ENCODE results near the gene THEMIS. TPM values are rescaled to one million over a fixed set of nuclear protein-coding genes. Genes with fewer than 3 reads are reported as not detected.

The THEMIS gene
- polyA plus RNA-seq, 1 experiment = not detected

DNA sequence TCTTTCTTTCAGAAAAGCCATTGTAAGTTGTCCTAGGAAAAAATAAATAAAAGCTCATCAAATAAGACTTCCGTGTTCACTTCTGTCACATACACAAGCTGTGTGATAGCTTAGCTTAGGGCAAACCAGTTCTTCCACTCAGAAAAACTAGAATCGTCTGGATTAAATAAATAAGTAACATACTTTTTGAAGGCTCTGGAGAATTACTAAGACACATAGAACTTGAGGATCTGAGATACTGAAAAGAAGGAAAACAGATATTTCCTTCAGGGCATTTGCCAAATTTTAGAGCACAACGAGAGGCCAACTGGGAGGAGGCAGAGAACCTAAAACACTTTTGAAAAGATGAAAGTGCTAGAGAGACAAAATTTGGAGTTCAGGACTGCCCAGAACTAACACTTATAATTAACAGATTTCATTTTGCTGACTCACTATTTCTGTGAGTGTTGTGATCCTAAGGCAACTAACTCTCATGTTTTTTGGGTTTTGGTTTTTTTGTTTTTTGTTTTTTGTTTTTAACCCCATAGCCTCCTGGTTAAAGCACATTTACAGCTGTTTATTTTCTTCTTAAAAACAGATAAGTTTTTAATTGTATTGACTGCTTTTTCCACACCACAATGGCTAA is 38.7 kb upstream of the THEMIS start:
- POLR2A ChIA-PET = no interaction called here

GRCh38 chr6:127938701-127939100 is 37.8 kb upstream of the THEMIS start:
- CTCF ChIA-PET = interaction anchor here (0.6 kb wide), 1 partner anchor 201 kb away, joined by 4 read pairs; no protein-coding TSS in a partner anchor
- H3K27ac ChIP-seq (ENCODE audit: low read depth, low read length) = no peak overlapping the region
- POLR2A ChIA-PET = no interaction called here
- TF ChIP-seq CTCF (IDR thresholded peaks at IDR 0.05; ENCODE audit: low read depth, low read length) = no peak
- no peak for DNase-seq (ENCODE audit: low read depth, low spot score)
- H3K27me3 ChIP-seq (ENCODE audit: control insufficient read depth, insufficient read depth, low read length) = no peaks in the 10 kb centered on the region
- H3K4me3 ChIP-seq (ENCODE audit: low read depth, low read length) = no peak overlapping the region
- no peaks in the 10 kb centered on the region for H3K9me3 ChIP-seq (ENCODE audit: control insufficient read depth, insufficient read depth, low read length)

More for the DNA sequence above, 38.7 kb upstream of the THEMIS start:
- Histone ChIP-seq H3K4me3 (ENCODE audit: low read depth, low read length) (no peak overlapping the region), H3K9me3 (ENCODE audit: control insufficient read depth, insufficient read depth, low read length) (no peaks in the 10 kb centered on the region), H3K27me3 (ENCODE audit: control insufficient read depth, insufficient read depth, low read length) (no peaks in the 10 kb centered on the region), H3K27ac (ENCODE audit: low read depth, low read length) (no peak overlapping the region)
- TF ChIP-seq CTCF (IDR thresholded peaks at IDR 0.05; ENCODE audit: low read depth, low read length) = no peak
- DNase-seq (ENCODE audit: low read depth, low spot score) = no peak
- CTCF ChIA-PET = interaction anchor here (0.6 kb wide), 1 partner anchor 202 kb away, joined by 4 read pairs; no protein-coding TSS in a partner anchor

- TF ChIP-seq CTCF (IDR thresholded peaks at IDR 0.05; ENCODE audit: low read depth, low read length) = no peak
- no peak overlapping the region for H3K27ac ChIP-seq (ENCODE audit: low read depth, low read length)
- CTCF ChIA-PET = no interaction called here
These were observed 36.9 kb upstream of the THEMIS start for GRCh38 chr6:127937747-127938146.

DNA sequence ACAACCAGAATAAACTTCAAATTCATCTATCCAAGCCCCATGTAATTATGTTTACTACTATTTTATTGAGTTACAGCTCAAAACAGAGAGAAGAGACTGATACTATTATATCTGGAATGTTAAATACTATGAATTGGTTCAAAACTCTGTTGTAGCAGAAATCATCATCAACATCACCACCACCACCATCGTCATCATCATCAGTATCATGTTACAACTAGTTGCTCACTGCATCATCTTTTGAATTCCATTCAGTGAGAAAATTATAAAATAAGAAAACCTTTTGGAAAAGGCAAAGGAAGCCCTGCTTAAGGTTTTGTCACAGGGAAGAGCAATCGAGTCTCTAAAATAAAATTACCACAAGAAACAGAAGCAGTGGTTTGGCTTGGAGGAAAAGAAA is 36.2 kb upstream of the THEMIS start:
- no peaks in the 10 kb centered on the region for H3K27me3 ChIP-seq (ENCODE audit: control insufficient read depth, insufficient read depth, low read length)
- H3K4me3 ChIP-seq (ENCODE audit: low read depth, low read length) = no peak overlapping the region
- ChIA-PET CTCF (no interaction called here), POLR2A (no interaction called here)
- DNase-seq (ENCODE audit: low read depth, low spot score) = no peak
- H3K27ac ChIP-seq (ENCODE audit: low read depth, low read length) = no peak overlapping the region
- H3K9me3 ChIP-seq (ENCODE audit: control insufficient read depth, insufficient read depth, low read length) = peaks cover 8% of the 10 kb centered on the region
- no peak for TF ChIP-seq CTCF (IDR thresholded peaks at IDR 0.05; ENCODE audit: low read depth, low read length)

More at GRCh38 chr6:127937747-127938146, 36.9 kb upstream of the THEMIS start:
- H3K27me3 ChIP-seq (ENCODE audit: control insufficient read depth, insufficient read depth, low read length) = no peaks in the 10 kb centered on the region
- POLR2A ChIA-PET = no interaction called here
- peaks cover 4% of the 10 kb centered on the region for H3K9me3 ChIP-seq (ENCODE audit: control insufficient read depth, insufficient read depth, low read length)
- no peak for DNase-seq (ENCODE audit: low read depth, low spot score)
- no peak overlapping the region for H3K4me3 ChIP-seq (ENCODE audit: low read depth, low read length)

DNA sequence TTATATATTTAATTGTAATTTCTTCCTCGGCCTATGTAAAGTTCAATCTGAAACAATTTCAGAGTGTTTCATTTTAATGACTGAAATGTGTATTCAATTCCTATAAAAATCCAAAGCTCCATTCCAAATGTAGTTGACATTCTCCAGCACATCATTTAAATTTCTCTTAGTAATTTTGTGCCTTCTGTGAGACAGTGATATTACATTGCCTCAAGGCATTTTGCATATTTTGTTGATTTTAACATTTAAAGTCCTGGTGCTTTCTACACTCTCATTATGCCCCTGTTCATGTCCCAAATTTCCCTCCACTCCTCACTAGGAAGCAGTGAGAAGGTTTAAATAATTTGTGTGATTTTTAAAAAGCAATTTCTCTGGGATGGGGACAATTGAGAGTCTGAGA is 34.1 kb upstream of the THEMIS start:
- DNase-seq (ENCODE audit: low read depth, low spot score) = no peak
- no peak for TF ChIP-seq CTCF (IDR thresholded peaks at IDR 0.05; ENCODE audit: low read depth, low read length)
- ChIA-PET POLR2A (no interaction called here), CTCF (interaction anchor here (1.1 kb wide), 1 partner anchor 17 kb away, joined by 3 read pairs; no protein-coding TSS in a partner anchor)
- no peak overlapping the region for H3K27ac ChIP-seq (ENCODE audit: low read depth, low read length)
- no peak overlapping the region for H3K4me3 ChIP-seq (ENCODE audit: low read depth, low read length)
- no peaks in the 10 kb centered on the region for H3K27me3 ChIP-seq (ENCODE audit: control insufficient read depth, insufficient read depth, low read length)
- peaks cover 8% of the 10 kb centered on the region for H3K9me3 ChIP-seq (ENCODE audit: control insufficient read depth, insufficient read depth, low read length)

All from AG04450 (cell line).